ENCODE data around the gene ALOX5.
"Not testable (repeated sequence)": the region's sequence is repeated elsewhere in the genome, so short reads cannot be mapped to it uniquely, and the experiment has no call there.

The ALOX5 gene

DNA sequence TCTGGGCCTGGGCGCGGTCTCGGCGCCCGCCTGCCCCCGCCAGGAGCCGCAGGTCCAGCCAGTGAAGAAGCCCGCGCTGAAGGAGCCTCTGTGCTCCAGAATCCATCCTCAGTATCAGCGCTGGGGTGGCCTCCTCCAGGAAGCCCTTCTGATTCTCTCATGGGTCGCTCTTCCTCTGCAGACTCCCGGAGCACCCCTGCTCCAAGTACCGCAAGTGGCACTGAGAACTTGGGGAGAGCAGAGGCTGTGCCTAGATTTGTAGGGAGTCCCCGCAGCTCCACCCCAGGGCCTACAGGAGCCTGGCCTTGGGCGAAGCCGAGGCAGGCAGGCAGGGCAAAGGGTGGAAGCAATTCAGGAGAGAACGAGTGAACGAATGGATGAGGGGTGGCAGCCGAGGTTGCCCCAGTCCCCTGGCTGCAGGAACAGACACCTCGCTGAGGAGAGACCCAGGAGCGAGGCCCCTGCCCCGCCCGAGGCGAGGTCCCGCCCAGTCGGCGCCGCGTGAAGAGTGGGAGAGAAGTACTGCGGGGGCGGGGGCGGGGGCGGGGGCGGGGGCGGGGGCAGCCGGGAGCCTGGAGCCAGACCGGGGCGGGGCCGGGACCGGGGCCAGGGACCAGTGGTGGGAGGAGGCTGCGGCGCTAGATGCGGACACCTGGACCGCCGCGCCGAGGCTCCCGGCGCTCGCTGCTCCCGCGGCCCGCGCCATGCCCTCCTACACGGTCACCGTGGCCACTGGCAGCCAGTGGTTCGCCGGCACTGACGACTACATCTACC is at the start of gene ALOX5:
TSS of gene ALOX5 (plus strand) at position 641 of the 774 bp plus-strand sequence. CDS start at position 705, 64 bp downstream.
- peak in 36 of 42 donors; percentile 26 to 74 (median 48) for DNase-seq
- intact Hi-C loops (cut with DNase I) = no loop called here

- no peak for DNase-seq
- intact Hi-C loops (cut with DNase I) = no loop called here
Observed at GRCh38 chr10:45325116-45325515, 48.9 kb upstream of the ALOX5 start.

DNA sequence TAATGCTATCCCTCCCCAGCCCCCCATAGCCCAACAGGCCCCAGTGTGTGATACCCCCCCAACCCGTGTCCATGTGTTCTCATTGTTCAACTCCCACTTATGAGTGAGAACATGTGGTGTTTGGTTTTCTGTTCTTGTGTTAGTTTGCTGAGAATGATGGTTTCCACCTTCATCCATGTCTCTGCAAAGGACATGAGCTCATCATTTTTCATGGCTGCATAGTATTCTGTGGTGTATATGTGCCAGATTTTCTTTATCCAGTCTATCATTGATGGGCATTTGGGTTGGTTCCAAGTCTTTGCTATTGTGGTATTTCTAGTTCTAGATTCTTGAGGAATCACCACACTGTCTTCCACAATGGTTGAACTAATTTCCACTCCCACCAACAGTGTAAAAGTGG is 47.2 kb upstream of the ALOX5 start:
- intact Hi-C loops (cut with DNase I); DNase-seq: not testable (repeated sequence)

GRCh38 chr10:45331824-45332223 is 42.2 kb upstream of the ALOX5 start:
- intact Hi-C loops (cut with DNase I); DNase-seq: not testable (repeated sequence)

GRCh38 chr10:45339894-45340293 is 34.1 kb upstream of the ALOX5 start:
- intact Hi-C loops (cut with DNase I) = no loop called here
- no peak for DNase-seq

DNA sequence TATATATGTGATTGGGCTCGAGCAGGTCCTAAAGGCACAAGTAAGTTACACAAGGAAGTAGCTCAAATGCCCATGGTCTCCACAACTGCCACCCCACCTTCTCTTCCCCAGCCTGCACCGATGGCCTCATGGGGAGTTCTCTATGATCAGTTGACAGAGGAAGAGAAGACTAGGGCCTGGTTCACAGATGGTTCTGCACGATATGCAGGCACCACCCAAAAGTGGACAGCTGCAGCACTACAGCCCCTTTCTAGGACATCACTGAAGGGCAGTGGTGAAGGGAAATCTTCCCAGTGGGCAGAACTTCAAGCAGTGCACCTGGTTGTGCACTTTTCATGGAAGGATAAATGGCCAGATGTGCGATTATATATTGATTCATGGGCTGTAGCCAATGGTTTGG is 33.6 kb upstream of the ALOX5 start:
- intact Hi-C loops (cut with DNase I); DNase-seq: not testable (repeated sequence)

DNA sequence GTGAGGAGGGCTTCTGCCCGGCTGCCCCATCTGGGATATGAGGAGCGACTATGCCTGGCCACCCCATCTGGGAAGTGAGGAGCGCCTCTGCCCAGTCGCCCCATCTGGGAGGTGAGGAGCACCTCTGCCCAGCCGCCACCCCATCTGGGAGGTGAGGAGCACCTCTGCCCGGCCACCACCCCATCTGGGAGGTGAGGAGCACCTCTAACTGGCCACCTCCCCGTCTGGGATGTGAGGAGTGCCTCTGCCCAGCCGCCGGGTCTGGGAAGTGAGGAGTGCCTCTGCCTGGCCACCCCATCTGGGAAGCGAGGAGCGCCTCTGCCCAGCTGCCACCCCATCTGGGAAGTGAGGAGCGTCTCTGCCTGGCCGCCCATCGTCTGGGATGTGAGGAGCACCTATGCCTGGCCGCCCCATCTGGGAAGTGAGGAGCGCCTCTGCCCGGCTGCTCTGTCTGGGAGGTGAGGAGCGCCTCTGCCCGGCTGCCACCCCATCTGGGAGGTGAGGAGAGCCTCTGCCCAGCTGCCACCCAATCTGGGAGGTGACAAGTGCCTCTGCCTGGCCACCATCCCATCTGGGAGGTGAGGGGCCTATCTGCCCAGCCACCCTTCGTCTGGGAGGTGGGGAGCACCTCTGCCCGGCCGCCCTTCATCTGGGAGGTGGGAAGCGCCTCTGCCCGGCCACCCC is 27.2 kb upstream of the ALOX5 start:
- intact Hi-C loops (cut with DNase I); DNase-seq: not testable (repeated sequence)

GRCh38 chr10:45347464-45347863 is 26.6 kb upstream of the ALOX5 start:
- DNase-seq; intact Hi-C loops (cut with DNase I): not testable (repeated sequence)

GRCh38 chr10:45348196-45348765 is 25.7 kb upstream of the ALOX5 start:
- DNase-seq; intact Hi-C loops (cut with DNase I): not testable (repeated sequence)

- no peak for DNase-seq
- intact Hi-C loops (cut with DNase I) = no loop called here
Observed at GRCh38 chr10:45353186-45353585, 20.8 kb upstream of the ALOX5 start.

DNA sequence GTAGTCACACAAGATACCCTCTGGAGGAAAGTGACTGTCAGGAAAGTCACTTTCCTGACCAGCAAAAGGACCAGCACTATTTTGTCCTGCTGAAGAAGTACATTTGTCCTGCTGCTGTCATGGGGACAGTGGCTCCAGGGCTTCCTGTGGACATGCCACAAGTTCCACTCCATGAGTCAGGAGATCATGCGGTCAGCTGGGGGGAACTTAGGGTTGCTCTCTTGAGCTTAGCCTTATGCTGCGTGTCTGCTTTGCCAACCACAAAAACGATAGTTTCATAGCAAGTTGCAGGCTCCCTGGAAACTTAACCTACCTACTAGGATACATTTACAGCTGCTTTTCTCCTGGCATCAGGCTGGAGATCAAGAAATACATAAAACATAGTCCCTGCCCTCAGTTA is 19.8 kb upstream of the ALOX5 start:
- intact Hi-C loops (cut with DNase I) = no loop called here
- peak in 23 of 42 donors; percentile 23 to 66 (median 43) for DNase-seq

GRCh38 chr10:45355494-45355893 is 18.5 kb upstream of the ALOX5 start:
- DNase-seq = no peak
- intact Hi-C loops (cut with DNase I) = no loop called here

- DNase-seq; intact Hi-C loops (cut with DNase I): not testable (repeated sequence)
Observed at GRCh38 chr10:45358961-45359360, 15.1 kb upstream of the ALOX5 start.

- intact Hi-C loops (cut with DNase I) = not testable (repeated sequence)
Observed at GRCh38 chr10:45361983-45362799, 11.8 kb upstream of the ALOX5 start.

GRCh38 chr10:45367643-45368042 is 6.4 kb upstream of the ALOX5 start:
- DNase-seq; intact Hi-C loops (cut with DNase I): not testable (repeated sequence)

More at GRCh38 chr10:45361983-45362799, 11.8 kb upstream of the ALOX5 start:
- DNase-seq = not testable (repeated sequence)

DNA sequence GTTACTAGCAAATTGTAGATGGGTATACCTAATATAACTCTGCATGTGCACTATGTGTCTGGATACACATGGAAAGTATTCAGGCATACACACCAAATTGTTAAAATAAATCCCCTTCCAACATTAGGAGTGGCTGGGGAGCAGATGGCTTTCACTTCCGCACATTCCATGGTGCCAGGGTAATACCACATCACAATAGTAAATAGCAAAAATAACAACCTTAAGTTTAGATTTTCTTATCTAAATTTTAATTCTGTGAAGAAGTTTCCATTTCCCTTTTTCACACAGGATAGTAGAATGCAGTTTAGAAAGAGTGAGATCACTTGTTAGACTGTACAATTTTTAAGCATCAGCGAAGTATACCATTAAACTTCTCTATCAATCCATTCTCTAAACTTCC is 5.8 kb upstream of the ALOX5 start:
- DNase-seq = no peak
- intact Hi-C loops (cut with DNase I) = no loop called here

DNA sequence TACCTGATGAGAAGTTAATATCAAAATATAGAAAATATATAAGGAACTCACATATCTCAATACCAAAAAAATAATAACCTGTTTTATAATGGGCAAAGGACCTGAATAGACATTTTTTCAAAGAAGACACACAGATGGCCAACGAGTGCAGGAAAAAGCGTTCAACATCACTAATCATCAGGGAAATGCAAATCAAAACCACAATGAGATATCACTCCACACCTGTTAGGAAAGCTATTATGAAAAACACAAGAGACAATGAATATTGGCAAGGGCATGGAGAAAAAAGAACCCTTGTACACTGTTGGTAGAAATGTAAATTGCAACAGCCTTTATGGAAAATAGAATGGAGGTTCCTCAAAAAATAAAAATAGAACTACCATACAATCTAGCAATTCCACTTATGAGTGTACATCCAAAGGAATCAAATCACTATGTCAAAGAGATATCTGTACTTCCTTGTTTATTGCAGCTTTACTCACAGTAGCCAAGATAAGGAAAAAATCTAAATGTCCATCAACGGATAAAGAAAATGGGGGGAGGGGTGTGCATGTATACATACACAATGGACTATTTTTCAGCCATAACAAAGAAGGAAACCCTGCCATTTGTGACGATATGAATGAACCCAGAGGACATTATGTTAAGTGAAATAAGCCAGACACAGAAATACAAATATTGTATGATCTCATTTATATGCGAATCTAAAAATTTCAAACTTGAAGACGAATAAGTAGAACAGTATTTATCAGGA is 3.6 kb upstream of the ALOX5 start:
- DNase-seq = no peak
- intact Hi-C loops (cut with DNase I) = no loop called here

DNA sequence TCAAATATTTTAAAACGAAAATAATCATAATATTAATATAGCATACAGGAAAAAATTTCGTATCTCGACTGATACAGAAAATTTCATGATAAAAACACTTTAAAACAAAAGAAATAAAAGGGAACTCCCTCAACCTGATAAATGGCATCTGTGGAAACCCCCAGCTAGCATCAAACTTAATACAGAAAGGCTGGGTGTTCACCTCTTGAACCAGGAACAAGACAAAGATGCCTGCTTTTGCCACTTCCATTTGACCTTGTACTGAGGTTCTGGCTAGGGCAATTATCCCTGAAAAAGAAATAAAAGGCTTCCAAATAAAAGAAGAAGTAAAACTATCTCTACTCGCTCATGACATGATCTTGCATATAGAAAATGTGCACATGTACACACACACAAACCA is 2.5 kb upstream of the ALOX5 start:
- DNase-seq = no peak
- intact Hi-C loops (cut with DNase I) = no loop called here
